ENCODE measurements around the gene EME2.

DNA sequence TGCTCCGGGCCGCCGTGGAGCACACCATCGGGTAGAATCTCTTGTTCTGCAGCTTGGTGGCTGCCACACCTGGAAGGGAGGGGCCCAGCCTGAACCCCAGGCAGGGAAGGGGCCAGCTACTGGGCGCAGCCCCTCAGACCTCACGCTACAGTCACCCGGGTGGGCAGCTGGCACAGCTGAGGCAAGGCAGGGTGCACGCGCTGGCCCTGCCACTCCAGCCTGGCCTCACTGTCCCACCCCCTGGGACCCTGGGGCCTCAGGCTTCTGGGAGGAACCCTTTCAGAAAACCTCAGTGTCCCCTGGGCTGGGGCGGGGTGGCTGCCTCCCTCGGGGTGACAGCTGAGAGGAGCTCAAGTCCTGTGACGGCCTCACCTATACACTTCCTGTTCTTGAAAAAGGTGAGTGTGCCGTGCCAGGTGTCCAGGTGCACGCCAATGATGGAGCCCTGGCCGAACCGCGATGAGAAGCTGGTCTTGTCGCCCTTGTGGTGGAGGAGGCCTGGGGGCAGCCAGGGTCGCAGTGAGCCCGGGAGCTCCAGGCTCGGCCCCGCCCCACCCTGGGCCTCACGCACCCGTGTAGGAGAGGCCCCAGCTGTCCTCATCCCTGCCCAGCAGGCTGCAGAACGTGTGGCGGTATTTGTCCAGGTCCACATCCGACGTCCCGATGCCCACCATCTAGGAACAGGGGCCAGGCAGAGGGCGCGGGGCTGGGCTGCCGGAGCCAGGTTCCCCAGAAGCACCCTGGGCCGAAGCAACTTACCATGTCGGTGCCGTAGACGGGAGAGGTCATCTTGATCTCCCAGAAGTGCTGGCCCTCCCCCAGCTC lies 5.0 kb downstream of the EME2 start:
- TF ChIP-seq, protein P1, sequence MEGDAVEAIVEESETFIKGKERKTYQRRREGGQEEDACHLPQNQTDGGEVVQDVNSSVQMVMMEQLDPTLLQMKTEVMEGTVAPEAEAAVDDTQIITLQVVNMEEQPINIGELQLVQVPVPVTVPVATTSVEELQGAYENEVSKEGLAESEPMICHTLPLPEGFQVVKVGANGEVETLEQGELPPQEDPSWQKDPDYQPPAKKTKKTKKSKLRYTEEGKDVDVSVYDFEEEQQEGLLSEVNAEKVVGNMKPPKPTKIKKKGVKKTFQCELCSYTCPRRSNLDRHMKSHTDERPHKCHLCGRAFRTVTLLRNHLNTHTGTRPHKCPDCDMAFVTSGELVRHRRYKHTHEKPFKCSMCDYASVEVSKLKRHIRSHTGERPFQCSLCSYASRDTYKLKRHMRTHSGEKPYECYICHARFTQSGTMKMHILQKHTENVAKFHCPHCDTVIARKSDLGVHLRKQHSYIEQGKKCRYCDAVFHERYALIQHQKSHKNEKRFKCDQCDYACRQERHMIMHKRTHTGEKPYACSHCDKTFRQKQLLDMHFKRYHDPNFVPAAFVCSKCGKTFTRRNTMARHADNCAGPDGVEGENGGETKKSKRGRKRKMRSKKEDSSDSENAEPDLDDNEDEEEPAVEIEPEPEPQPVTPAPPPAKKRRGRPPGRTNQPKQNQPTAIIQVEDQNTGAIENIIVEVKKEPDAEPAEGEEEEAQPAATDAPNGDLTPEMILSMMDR (conservative IDR thresholded peaks at IDR 0.05 in 1 of 2, IDR thresholded peaks at IDR 0.05 in 1 of 2; ENCODE audit: low read depth in 1 of 2, low read length in 2 of 2) = no peak
- TF ChIP-seq EZH2 (IDR thresholded peaks at IDR 0.05; ENCODE audit: low read length, missing control alignments) = no peak
